GM12878 (cell line): ENCODE data around the gene HMOX2. TPM values are rescaled to one million over a fixed set of nuclear protein-coding genes. Genes with fewer than 3 reads are reported as not detected.

Experiments used
- ATAC-seq: fragments of 200-7000 bp; cut with Tn5 transposase; 3 replicates; pipeline ENCODE4 v1.9.1; 2020; ENCODE audit warnings: mild to moderate bottlenecking, moderate library complexity
- BruUV-seq: library from RNA; stranded (reverse); fragments of 400-500 nt; replicated peaks from 2 replicates; lab custom pipeline; 2021; lab: Mats Ljungman, UMichigan
- CTCF ChIA-PET: fragments of 300-600 bp; sonication (Branson Sonifier 250); formaldehyde crosslinking; extraction: SDS; loops from one replicate; lab custom pipeline; 2021; ENCODE audit warnings: inconsistent platforms; lab: Yijun Ruan, JAX
- POLR2A ChIA-PET: fragments of 350-600 bp; formaldehyde crosslinking; extraction: SDS; loops from one replicate; lab custom pipeline; 2021; ENCODE audit warnings: inconsistent platforms; lab: Charles Lee
- RAD21 ChIA-PET: fragments of 300-600 bp; sonication (Branson Sonifier 250); formaldehyde crosslinking; loops from one replicate; lab custom pipeline; 2023; ENCODE audit warnings: antibody characterized with exemption; ENCODE audit not compliant: unreplicated experiment; lab: Charles Lee
- SMC1A ChIA-PET: fragments of 300-600 bp; sonication (Branson Sonifier 250); formaldehyde crosslinking; loops from one replicate; lab custom pipeline; 2023; ENCODE audit not compliant: unreplicated experiment, uncharacterized antibody; lab: Charles Lee
- DNase-seq: peaks from one replicate; pipeline ENCODE4 v3.0.0-alpha.2; 2011; ENCODE audit warnings: low read depth, low spot score
- FAIRE-seq: peaks from 3 replicates; lab custom pipeline; 2011; peaks lifted over from hg19 to GRCh38; lab: Jason Lieb, UNC
- H2AFZ ChIP-seq: 2 replicates; pipeline ENCODE4 v1.6.0; 2011; ENCODE audit warnings: low read depth, low read length, control low read depth; ENCODE audit not compliant: control insufficient read depth
- H3K27ac ChIP-seq: 2 replicates; pipeline ENCODE4 v1.5.1; 2011; ENCODE audit warnings: control low read depth; ENCODE audit not compliant: control insufficient read depth, insufficient read depth
- H3K27me3 ChIP-seq, 2 experiments: replicated peaks in 1 of 2; 2 replicates each; pipeline versions ENCODE4 v1.6.0 to v1.6.1; 2011; ENCODE audit warnings: low read length in 1 of 2; ENCODE audit not compliant: control insufficient read depth in 2 of 2, insufficient read depth in 2 of 2
- H3K36me3 ChIP-seq, 2 experiments: 2 replicates each; pipeline ENCODE4 v1.5.1; 2011; ENCODE audit warnings: low read length in 1 of 2; ENCODE audit not compliant: control insufficient read depth in 2 of 2, insufficient read depth in 2 of 2
- H3K4me1 ChIP-seq: 2 replicates; pipeline ENCODE4 v1.6.1; 2011; ENCODE audit warnings: mild to moderate bottlenecking, low read length, moderate library complexity, mixed read lengths; ENCODE audit not compliant: control insufficient read depth, insufficient read depth
- H3K4me2 ChIP-seq: 2 replicates; pipeline ENCODE4 v1.6.0; 2011; ENCODE audit warnings: control low read depth; ENCODE audit not compliant: control insufficient read depth, insufficient read depth
- H3K4me3 ChIP-seq: fragments of 200-600 bp; sonication (generic); 2 replicates; pipeline ENCODE4 v1.5.1; 2016
- H3K79me2 ChIP-seq: 2 replicates; pipeline ENCODE4 v1.6.0; 2011; ENCODE audit warnings: low read length; ENCODE audit not compliant: control insufficient read depth, insufficient read depth
- H3K9ac ChIP-seq: 2 replicates; pipeline ENCODE4 v1.8.0; 2011; ENCODE audit warnings: low read length, control low read depth, mixed read lengths; ENCODE audit not compliant: control insufficient read depth, insufficient read depth
- H3K9me3 ChIP-seq: replicated peaks from 3 replicates; pipeline ENCODE4 v1.5.1; 2011; ENCODE audit warnings: mild to moderate bottlenecking, low read length; ENCODE audit not compliant: control insufficient read depth, insufficient read depth
- H4K20me1 ChIP-seq: 2 replicates; pipeline ENCODE4 v1.6.0; 2011; ENCODE audit not compliant: control insufficient read depth, insufficient read depth
- CBFB ChIP-seq: IDR thresholded peaks from 2 replicates; pipeline ENCODE4 v1.6.1; 2016; ENCODE audit warnings: antibody characterized with exemption, low read depth
- IKZF2 ChIP-seq, 2 experiments: fragments of 450-650 bp; IDR thresholded peaks; 2 replicates each; pipeline ENCODE4 v1.6.1; 2017; ENCODE audit warnings: mild to moderate bottlenecking in 2 of 2, moderate library complexity in 2 of 2
- RFX5 ChIP-seq: IDR thresholded peaks from 2 replicates; pipeline ENCODE4 v1.6.1; 2011; ENCODE audit warnings: low read depth, low read length, improper control_type of control experiment
- SMAD1 ChIP-seq: fragments of 450-650 bp; IDR thresholded peaks from 2 replicates; pipeline ENCODE4 v1.6.1; 2018; ENCODE audit warnings: mild to moderate bottlenecking, low read depth; ENCODE audit not compliant: partially characterized antibody
- WGBS: methylation state at CpG from one replicate; pipeline ENCODE4 v1.1.6; 2016; ENCODE audit warnings: low lambda C conversion rate; ENCODE audit not compliant: insufficient replicate concordance, insufficient coverage; ENCODE audit errors: missing lambda C conversion rate; 5-methylcytosine and 5-hydroxymethylcytosine counted together
- in situ Hi-C: fragments of 300-500 bp; cut with MboI; formaldehyde crosslinking; loops from 9 replicates; pipeline ENCODE4 v1.14.3; 2018; ENCODE audit warnings: mixed read lengths
- intact Hi-C: fragments of 100-400 bp; cut with micrococcal nuclease; formaldehyde crosslinking; loops from one replicate; pipeline ENCODE4 v1.14.2; 2022; ENCODE audit not compliant: unreplicated experiment
- polyA plus RNA-seq, 11 experiments: library from polyadenylated mRNA; depleted of rRNA in 4 of 11; unstranded in 6 of 11; stranded (reverse) in 5 of 11; fragments of >200 nt; fragmentation: Nextera tagmentation in 4 of 11; fragmentation: Illumina TruSeq in 1 of 11; extraction: Ambion mirVana in 4 of 11; extraction: Trizol in 1 of 11; gene quantifications; 1 replicate in 1 of 11; 2 replicates in 10 of 11; pipeline versions ENCODE4 v1.2.1 to v1.2.3, GENCODE V29; 2011 to 2016; ENCODE audit warnings: inconsistent platforms in 2 of 11, missing spikeins in 2 of 11, low read depth in 1 of 11
- total RNA-seq, 4 experiments: library from RNA; depleted of rRNA in 3 of 4; stranded (reverse); fragments of >200 nt in 3 of 4; fragmentation: Illumina TruSeq in 1 of 4; extraction: Trizol in 1 of 4; gene quantifications; 2 replicates each; pipeline versions ENCODE4 v1.2.1 to v1.2.3, GENCODE V29; 2013 to 2021
- TF ChIP-seq, protein P1 (sequence below): fragments of 450-650 bp; formaldehyde crosslinking; IDR thresholded peaks from 2 replicates; pipeline ENCODE4 v1.5.0; 2022; ENCODE audit warnings: mild to moderate bottlenecking, missing genetic modification characterization

The HMOX2 gene
- total and polyA plus RNA-seq, 10 of the 15 experiments (the other 5 are each of a cell fraction or from before 2014, with no cell fraction given), result 26.4 to 111 (median 57.8) TPM

DNA sequence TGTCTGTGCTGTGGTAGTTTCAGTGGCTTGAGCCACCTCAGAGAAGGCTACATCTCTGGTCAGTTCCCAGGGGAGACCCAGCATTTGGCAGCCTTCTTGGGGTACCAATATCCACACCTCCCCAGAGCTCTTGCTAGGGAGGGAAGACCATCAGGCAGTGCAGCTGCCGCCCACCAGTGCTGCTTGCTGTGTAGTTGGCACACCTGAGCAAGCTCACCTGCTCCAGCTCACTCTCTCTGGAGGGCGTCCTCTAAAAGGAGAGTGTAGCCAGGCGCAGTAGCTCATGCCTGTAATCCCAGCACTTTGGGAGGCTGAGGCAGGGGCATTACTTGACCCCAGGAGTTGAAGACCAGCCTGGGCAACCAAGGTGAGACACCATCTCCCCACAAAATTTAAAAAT is 32.6 kb downstream of the HMOX2 start:
- no peak for DNase-seq
- WGBS, result 96% methylated on average over 3 of the region's 3 CpGs
- Histone ChIP-seq H3K4me2 (no peak overlapping the region), H3K9ac (no peak overlapping the region), H3K9me3 (no peaks in the 10 kb centered on the region)
- TF ChIP-seq RFX5 (no peak), SMAD1 (no peak), IKZF2 (IDR thresholded peaks at IDR 0.05) (no peak), CBFB (no peak)
- TF ChIP-seq, protein P1, sequence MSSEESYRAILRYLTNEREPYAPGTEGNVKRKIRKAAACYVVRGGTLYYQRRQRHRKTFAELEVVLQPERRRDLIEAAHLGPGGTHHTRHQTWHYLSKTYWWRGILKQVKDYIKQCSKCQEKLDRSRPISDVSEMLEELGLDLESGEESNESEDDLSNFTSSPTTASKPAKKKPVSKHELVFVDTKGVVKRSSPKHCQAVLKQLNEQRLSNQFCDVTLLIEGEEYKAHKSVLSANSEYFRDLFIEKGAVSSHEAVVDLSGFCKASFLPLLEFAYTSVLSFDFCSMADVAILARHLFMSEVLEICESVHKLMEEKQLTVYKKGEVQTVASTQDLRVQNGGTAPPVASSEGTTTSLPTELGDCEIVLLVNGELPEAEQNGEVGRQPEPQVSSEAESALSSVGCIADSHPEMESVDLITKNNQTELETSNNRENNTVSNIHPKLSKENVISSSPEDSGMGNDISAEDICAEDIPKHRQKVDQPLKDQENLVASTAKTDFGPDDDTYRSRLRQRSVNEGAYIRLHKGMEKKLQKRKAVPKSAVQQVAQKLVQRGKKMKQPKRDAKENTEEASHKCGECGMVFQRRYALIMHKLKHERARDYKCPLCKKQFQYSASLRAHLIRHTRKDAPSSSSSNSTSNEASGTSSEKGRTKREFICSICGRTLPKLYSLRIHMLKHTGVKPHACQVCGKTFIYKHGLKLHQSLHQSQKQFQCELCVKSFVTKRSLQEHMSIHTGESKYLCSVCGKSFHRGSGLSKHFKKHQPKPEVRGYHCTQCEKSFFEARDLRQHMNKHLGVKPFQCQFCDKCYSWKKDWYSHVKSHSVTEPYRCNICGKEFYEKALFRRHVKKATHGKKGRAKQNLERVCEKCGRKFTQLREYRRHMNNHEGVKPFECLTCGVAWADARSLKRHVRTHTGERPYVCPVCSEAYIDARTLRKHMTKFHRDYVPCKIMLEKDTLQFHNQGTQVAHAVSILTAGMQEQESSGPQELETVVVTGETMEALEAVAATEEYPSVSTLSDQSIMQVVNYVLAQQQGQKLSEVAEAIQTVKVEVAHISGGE (CRISPR knock-in tag), result no peak
- TF ChIP-seq, all 136 proteins: peak for 0
- H3K36me3 ChIP-seq, result peaks cover 24 to 49% of the 10 kb centered on the region in 2 experiments; a peak in 3 of 4 replicates
- FAIRE-seq (no peak), ATAC-seq (no peak)
- no peak overlapping the region for H2AFZ ChIP-seq
- no TSS peak for BruUV-seq
- SMC1A ChIA-PET, result interaction anchor here (2.6 to 4.0 kb wide), 3 partner anchors 40 to 116 kb away, joined by 7 to 41 read pairs (median 9); partner anchors contain the start of gene MGRN1
- H3K4me3 ChIP-seq, result no peak overlapping the region
- CTCF ChIA-PET, result interaction anchor here (1.2 to 6.5 kb wide), 6 partner anchors 8 to 115 kb away, joined by 3 to 90 read pairs (median 24); partner anchors contain the start of gene MGRN1
- H4K20me1 ChIP-seq, result no peaks in the 10 kb centered on the region
- intact Hi-C loops (no loop called here), in situ Hi-C loops (no loop called here)
- POLR2A ChIA-PET, result interaction anchor here (0.5 kb wide), 1 partner anchor 255 kb away, joined by 3 read pairs; no protein-coding TSS in a partner anchor
- RAD21 ChIA-PET, result interaction anchor here (0.7 to 4.1 kb wide), 4 partner anchors 39 to 108 kb away, joined by 3 to 26 read pairs (median 6); no protein-coding TSS in a partner anchor
- no peaks in the 10 kb centered on the region for H3K27me3 ChIP-seq
- no peak overlapping the region for H3K27ac ChIP-seq
- peaks cover 2% of the 10 kb centered on the region for H3K79me2 ChIP-seq
- peaks cover 23% of the 10 kb centered on the region for H3K4me1 ChIP-seq
